GM12891 (cell line): ENCODE results near the gene IP6K3.

Source experiments
- PAX5 ChIP-seq: IDR thresholded peaks from 2 replicates; pipeline ENCODE4 v1.6.1; 2011; ENCODE audit warnings: low read length, moderate library complexity, mild to moderate bottlenecking; ENCODE audit not compliant: insufficient read depth, severe bottlenecking
- POLR2A ChIP-seq: IDR thresholded peaks from 2 replicates; pipeline ENCODE4 v1.6.1; 2011; ENCODE audit warnings: low read depth, low read length, control low read depth
- POLR2AphosphoS5 ChIP-seq: IDR thresholded peaks from 2 replicates; pipeline ENCODE4 v1.6.1; 2011; ENCODE audit warnings: low read depth, low read length, control low read depth
- POU2F2 ChIP-seq: IDR thresholded peaks from 2 replicates; pipeline ENCODE4 v1.6.1; 2011; ENCODE audit warnings: low read depth, mild to moderate bottlenecking, control low read depth, low read length, moderate library complexity

GRCh38 chr6:33696076-33696475, 50.6 kb downstream of the IP6K3 start:
- TF ChIP-seq POLR2A, result no peak
- TF ChIP-seq PAX5, result no peak
- TF ChIP-seq POLR2AphosphoS5, result no peak
- no peak for TF ChIP-seq POU2F2
